ENCODE measurements around the gene OR51Q1. TPM values are rescaled to one million over a fixed set of nuclear protein-coding genes. Genes with fewer than 3 reads are reported as not detected.

OR51Q1 gene
- total RNA-seq, 1 donor from 2014 or later: not detected

DNA sequence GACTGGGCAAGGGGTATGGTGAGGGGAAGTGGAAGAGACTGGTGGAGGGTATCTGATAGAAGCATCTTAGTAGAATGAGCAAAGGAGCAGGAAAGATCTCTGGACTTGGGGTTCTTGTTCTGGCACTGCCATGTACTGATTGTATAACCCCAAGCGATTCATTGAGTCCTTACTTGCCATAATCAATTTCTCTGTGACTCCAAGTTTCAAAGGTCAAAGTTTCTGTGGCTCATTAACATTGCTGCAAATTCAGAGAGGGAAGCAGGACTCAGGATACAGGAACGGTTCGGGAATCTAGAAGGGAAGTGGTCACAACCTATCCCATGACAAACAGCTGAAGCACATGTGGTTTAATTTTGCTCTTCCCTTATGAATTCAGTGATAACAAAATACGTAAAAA is 27.5 kb downstream of the OR51Q1 start:
- H3K9me3 Mint-ChIP-seq: no peaks in the 10 kb centered on the region
- H3K36me3 Mint-ChIP-seq (ENCODE audit: low read depth): no peaks in the 10 kb centered on the region
- peaks cover 5% of the 10 kb centered on the region for H3K27me3 Mint-ChIP-seq (ENCODE audit: insufficient read depth)
- H3K4me1 Mint-ChIP-seq (ENCODE audit: low read depth): no peaks in the 10 kb centered on the region
- no peak overlapping the region for H3K4me3 Mint-ChIP-seq
- intact Hi-C loops (cut with micrococcal nuclease): no loop called here
- DNase-seq (ENCODE audit: low spot score): no peak
- no peak overlapping the region for H3K27ac Mint-ChIP-seq

DNA sequence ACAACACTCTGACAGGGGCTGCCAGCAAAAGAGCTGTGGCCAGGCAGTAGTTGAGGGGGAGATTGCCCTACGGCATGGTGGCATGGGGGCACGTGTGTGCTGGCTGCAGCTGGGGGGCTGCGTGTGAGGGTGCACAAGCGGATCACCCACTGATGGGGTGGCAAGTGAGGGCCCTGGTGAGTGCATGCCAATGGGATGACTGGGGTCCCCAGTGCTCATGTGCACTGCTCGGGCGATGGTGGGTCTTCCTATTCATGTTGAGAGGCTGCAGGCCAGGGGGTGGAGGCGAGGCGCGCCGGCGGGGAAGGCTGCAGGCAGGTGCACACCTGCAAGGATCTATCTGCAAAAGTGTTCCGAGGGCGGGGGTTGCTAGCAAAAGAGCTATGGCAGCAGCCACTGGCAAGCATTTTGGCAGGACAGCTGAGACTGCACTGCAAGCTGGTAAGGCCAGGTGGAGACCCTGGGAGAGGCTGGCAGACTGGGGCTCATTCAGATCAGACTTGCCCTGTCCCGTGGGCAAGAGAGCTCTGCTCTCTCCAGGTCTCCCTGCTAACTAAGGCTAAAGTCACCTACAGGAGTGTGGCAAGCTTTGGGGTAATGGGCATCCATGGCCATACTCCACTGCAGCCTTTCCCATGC is 39.2 kb downstream of the OR51Q1 start:
- no peaks in the 10 kb centered on the region for H3K36me3 Mint-ChIP-seq (ENCODE audit: low read depth)
- H3K9me3 Mint-ChIP-seq: no peaks in the 10 kb centered on the region
- no peak overlapping the region for H3K4me3 Mint-ChIP-seq
- H3K27ac Mint-ChIP-seq: no peak overlapping the region
- intact Hi-C loops (cut with micrococcal nuclease): no loop called here
- H3K4me1 Mint-ChIP-seq (ENCODE audit: low read depth): no peaks in the 10 kb centered on the region
- DNase-seq (ENCODE audit: low spot score): no peak
- H3K27me3 Mint-ChIP-seq (ENCODE audit: insufficient read depth): peaks cover 5% of the 10 kb centered on the region

DNA sequence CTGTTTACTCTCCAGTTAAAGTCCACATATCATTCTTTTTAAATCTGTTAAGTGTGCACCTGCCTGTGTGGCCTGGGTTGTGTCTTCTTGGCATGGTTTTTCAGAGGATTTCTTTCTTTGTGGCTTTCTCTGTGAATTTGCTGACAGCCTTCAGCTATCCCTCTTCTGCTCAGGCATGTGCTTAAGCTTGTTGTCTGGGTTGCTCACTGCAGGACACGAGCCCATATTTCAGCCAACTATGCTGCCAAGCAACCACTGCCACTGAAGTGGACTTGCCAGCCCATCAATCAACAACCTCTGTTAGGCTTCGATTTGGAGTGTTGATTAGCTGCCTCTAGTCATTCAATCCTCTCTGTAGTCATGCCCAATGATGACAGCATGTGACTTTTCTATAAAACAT is 45.6 kb downstream of the OR51Q1 start:
- H3K4me1 Mint-ChIP-seq (ENCODE audit: low read depth): no peaks in the 10 kb centered on the region
- no peak overlapping the region for H3K27ac Mint-ChIP-seq
- H3K9me3 Mint-ChIP-seq: no peaks in the 10 kb centered on the region
- H3K4me3 Mint-ChIP-seq: no peak overlapping the region
- intact Hi-C loops (cut with micrococcal nuclease): no loop called here
- no peak for DNase-seq (ENCODE audit: low spot score)
- H3K36me3 Mint-ChIP-seq (ENCODE audit: low read depth): no peaks in the 10 kb centered on the region
- H3K27me3 Mint-ChIP-seq (ENCODE audit: insufficient read depth): no peaks in the 10 kb centered on the region

Other genes starting within 250 kb of the OR51Q1 start
- not detected in 2 replicates for gene OR51V1, start 221.4 kb upstream of the OR51Q1 start, total RNA-seq
- not detected in 2 replicates for gene HBB, start 195.0 kb upstream of the OR51Q1 start, total RNA-seq
- not detected in 2 replicates for gene HBD, start 187.6 kb upstream of the OR51Q1 start, total RNA-seq
- not detected in 2 replicates for gene HBG1, start 172.3 kb upstream of the OR51Q1 start, total RNA-seq
- not detected in 2 replicates for gene HBG2, start 167.3 kb upstream of the OR51Q1 start, total RNA-seq
- gene HBE1, start 152.2 kb upstream of the OR51Q1 start, total RNA-seq: not detected in 2 replicates
- gene OR51B4, start 120.2 kb upstream of the OR51Q1 start, total RNA-seq: not detected in 2 replicates
- not detected in 2 replicates for gene OR51B2, start 97.8 kb upstream of the OR51Q1 start, total RNA-seq
- not detected in 2 replicates for gene OR51B5, start 78.6 kb upstream of the OR51Q1 start, total RNA-seq
- not detected in 2 replicates for gene OR51B6, start 70.6 kb upstream of the OR51Q1 start, total RNA-seq
- not detected in 2 replicates for gene OR51M1, start 38.3 kb upstream of the OR51Q1 start, total RNA-seq
- not detected in 2 replicates for gene OR51I1, start 19.4 kb downstream of the OR51Q1 start, total RNA-seq
- not detected in 2 replicates for gene OR51I2, start 27.2 kb downstream of the OR51Q1 start, total RNA-seq
- gene OR52D1, start 66.6 kb downstream of the OR51Q1 start, total RNA-seq: not detected in 2 replicates
- not detected in 2 replicates for gene UBQLN3, start 87.8 kb downstream of the OR51Q1 start, total RNA-seq
- gene UBQLNL, start 94.6 kb downstream of the OR51Q1 start, total RNA-seq: 0.18 TPM in 1 of 2 replicates, not detected in the other
- gene OR52H1, start 126.4 kb downstream of the OR51Q1 start, total RNA-seq: not detected in 2 replicates
- gene OR52B6, start 158.8 kb downstream of the OR51Q1 start, total RNA-seq: not detected in 2 replicates
- 0.34 and 0.54 TPM in 2 replicates for gene TRIM6, start 174.5 kb downstream of the OR51Q1 start, total RNA-seq
- gene TRIM34, start 202.9 kb downstream of the OR51Q1 start, total RNA-seq: 4.6 and 5.4 TPM in 2 replicates